Measurements from ENCODE around the gene EIF4G3.
"Not testable (repeated sequence)": the region's sequence is repeated elsewhere in the genome, so short reads cannot be mapped to it uniquely, and the experiment has no call there.

DNA sequence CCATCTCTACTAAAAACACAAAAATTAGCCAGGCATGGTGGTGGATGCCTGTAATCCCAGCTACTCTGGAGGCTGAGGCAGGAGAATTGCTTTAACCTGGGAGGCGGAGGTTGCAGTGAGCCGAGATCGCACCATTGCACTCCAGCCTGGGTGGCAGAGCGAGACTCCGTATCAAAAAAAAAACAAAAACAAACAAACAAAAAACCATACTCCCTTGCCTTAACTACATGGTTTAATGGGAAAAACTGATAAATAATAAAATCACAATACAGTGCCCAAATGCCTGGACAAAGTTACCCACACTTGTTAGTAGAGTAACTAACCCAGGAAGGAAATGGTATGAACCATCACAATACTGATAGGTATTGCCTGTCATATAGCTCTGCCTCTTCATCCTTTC lies 40.4 kb downstream of the EIF4G3 start:
- TF ChIP-seq, protein P1, sequence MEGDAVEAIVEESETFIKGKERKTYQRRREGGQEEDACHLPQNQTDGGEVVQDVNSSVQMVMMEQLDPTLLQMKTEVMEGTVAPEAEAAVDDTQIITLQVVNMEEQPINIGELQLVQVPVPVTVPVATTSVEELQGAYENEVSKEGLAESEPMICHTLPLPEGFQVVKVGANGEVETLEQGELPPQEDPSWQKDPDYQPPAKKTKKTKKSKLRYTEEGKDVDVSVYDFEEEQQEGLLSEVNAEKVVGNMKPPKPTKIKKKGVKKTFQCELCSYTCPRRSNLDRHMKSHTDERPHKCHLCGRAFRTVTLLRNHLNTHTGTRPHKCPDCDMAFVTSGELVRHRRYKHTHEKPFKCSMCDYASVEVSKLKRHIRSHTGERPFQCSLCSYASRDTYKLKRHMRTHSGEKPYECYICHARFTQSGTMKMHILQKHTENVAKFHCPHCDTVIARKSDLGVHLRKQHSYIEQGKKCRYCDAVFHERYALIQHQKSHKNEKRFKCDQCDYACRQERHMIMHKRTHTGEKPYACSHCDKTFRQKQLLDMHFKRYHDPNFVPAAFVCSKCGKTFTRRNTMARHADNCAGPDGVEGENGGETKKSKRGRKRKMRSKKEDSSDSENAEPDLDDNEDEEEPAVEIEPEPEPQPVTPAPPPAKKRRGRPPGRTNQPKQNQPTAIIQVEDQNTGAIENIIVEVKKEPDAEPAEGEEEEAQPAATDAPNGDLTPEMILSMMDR (conservative IDR thresholded peaks at IDR 0.05; ENCODE audit: low read depth, low read length), result not testable (repeated sequence)
- not testable (repeated sequence) for TF ChIP-seq EZH2 (IDR thresholded peaks at IDR 0.05; ENCODE audit: borderline replicate concordance, low read depth, low read length, poor library complexity, severe bottlenecking)

All from A673 (cell line).